Activated T-cell treated with anti-CD3 and anti-CD28 coated beads, Interleukin-2, amount 50 U/mL, for 1 hour (primary cell): ENCODE results near the gene TCF20.

ENCODE experiments used
- DNase-seq: peaks from one replicate; pipeline ENCODE4 v3.0.0-alpha.2; 2020

Gene TCF20

GRCh38 chr22:42256930-42257329, 13.5 kb downstream of the TCF20 start:
- no peak for DNase-seq

DNA sequence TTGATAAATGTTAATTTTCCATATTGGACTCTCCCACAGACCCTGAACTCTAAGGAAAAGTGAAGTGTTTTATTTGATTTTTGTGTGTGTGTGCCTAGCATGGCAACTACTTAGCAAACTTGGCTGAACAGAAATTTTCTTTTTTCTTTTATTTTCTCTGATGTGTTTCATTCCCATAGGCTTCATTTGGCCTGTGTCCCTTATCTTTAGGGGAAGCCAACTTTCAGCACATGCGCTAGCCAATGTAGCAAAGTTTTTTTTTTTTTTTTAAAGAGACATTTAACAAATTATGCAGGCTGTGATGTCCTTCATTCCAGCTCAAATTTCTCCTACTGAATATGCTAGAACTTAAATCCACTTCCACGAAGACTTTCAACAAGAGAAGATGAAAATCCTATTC, 14.2 kb downstream of the TCF20 start:
- DNase-seq: no peak

- no peak for DNase-seq
Measured at GRCh38 chr22:42249831-42250230, 20.6 kb downstream of the TCF20 start.

- DNase-seq: no peak
Measured at GRCh38 chr22:42248995-42249394, 21.5 kb downstream of the TCF20 start.

DNA sequence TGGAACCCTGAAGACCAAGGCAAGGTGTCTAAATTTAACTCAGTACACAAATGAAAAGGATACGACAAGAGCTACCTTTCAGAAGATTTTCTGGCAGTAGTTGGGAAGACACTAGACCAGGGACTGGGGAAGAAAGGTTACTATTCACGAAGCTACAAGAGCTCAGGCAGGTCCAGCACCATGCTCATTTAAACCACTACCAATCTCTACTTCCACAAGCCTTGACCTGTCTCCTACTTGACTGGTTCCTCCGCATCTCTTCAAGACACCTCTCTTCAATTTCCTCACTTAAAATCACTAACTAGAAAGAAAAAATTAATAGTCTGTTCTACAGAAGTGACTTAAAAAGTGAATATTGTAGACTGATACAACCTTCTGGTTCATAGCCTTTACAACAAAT, 22.9 kb downstream of the TCF20 start:
- no peak for DNase-seq

DNA sequence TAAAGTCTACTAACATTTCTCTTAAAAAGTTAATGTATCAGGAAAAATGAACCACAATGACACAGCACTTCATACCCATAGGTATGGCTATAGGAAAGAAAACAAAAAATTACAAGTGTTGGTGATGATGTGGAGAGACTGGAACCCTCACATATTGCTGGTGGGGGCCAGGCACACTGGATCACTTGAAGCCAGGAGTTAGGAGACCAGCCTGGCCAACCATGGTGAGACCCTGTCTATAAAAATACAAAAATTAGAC, 26.7 kb downstream of the TCF20 start:
- no peak for DNase-seq

DNA sequence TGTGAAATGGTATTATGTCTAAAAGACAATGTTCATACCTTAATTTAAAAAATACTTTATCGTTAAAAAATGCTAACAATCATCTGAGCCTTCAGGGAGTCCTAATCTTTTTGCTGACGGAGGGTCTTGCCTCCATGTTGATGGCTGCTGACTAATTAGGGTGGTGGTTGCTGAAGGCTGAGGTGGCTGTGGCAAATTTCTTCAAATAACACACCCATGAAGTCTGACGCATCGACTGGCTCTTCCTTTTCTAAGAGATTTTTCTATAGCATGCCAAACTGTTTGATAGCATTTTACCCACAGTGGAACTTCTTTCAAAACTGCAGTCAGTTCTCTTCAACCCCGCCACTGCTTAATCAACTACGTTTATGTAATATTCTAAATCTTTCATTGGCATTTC, 33.6 kb downstream of the TCF20 start:
- no peak for DNase-seq

DNA sequence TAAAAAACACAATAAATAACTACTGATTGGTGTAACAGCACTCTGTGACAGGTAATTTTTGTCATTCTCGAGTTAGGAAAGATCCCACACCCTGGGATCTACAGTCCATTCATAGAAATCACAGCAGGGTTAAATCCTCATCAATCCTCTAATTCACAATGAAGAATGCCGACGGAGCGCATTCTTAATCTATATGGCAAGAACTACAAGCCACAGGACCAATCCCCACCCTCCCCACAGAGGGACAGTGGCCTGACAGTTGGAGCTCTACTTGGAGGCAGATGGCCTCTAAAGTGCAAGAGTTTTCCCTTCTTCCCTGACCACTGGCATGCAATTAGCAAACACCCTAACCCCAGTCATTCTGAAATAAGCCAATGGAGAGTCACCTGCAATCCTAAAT, 34.2 kb downstream of the TCF20 start:
- DNase-seq: no peak

DNA sequence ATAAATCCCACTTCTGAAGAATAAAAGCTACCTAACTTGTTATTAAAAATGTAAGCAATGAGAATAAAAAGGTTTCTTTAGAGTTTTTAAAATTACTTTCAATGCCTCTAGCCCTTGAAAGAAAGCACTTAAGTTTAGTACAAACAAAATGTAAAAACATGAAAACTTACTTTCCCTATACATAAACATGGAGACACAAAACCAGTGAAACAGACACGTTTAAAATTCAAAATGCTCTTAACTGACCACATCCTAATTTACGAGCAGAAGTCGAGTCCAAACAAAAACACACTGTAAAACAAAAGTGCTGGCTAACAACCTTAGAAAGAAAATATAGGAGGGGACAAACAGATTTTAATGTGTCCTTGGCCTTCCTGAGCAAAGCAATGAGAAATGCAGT, 36.6 kb downstream of the TCF20 start:
- DNase-seq: no peak

- no peak for DNase-seq
Measured at GRCh38 chr22:42231929-42232328, 38.5 kb downstream of the TCF20 start.

DNA sequence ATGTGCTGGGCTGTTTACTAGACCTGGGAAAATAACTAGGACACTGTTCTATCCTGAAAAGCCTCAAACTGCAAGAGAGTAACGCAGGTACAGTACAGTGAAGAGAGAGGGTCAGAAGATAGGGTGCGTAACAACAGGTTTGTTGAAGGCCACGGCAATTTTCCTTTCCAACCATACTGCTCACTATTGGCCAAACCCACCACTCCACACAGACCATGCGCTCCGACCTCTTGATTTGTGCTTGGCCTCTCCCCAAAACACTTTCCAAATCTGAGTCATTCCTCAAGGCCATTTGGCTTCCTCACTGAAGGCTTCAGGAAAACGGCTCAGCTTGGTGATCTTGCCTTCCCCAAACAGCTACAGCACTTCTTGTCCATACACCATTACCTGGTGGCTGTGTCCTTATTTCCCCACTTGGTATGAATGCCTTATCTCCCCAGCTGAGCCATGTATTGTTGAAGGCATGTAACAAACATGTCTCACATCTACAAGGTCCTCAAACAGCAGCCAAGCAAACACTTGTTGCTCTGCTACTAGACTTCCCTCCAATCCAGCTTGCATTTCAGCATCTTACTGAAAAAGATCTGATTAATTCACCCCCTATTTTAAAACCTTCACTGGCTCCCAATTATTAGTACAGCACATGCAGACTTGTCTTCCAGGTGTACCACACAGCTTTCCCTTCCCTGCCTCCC, 40.9 kb downstream of the TCF20 start:
- DNase-seq: no peak

- DNase-seq: no peak
Measured at GRCh38 chr22:42228483-42228882, 42.0 kb downstream of the TCF20 start.

- DNase-seq: no peak
Measured at GRCh38 chr22:42227435-42227834, 43.0 kb downstream of the TCF20 start.

DNA sequence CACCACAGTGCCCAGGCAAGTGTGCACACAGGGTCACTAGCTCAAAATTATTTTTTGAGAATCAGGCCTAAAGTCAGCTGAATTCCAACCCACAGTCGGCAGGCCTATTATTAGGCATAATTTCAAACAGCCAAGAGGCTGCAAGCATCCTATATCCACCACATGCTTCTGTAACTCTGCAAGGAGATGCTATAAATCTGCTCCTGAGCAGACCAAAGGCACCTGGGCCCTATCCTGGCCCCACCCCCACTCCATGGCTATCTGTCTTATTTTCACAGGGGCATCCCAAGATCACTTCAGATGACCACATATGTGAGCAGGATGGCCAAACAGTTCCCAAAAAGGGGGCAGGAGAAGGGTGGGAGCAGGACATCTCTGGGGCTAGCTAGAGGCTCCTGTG, 44.6 kb downstream of the TCF20 start:
- no peak for DNase-seq

DNA sequence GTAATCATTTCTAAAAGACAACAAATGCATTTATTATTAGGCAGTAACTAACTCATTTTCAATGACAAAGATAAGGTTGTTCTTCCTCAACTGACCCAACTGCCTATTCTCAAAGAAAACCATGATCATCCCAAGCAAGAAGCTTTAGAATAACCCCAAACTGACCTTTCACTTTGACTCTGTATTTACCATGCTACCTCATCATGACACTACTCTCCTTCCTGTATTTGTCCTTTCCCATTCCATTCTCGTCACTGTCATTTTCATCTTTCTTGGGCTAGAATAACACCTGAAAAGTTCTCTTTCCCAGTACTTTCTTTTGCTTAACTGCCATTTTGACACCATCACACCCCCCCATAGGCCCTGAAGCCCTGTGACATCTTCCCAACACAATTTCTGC, 48.3 kb downstream of the TCF20 start:
- no peak for DNase-seq
